Stimulated activated CD4-positive, alpha-beta T cell treated with anti-CD3 and anti-CD28 coated beads, Interleukin-4, amount 100 ng/mL, for 48 hours (primary cell): ENCODE data around the gene ABCF1.

ENCODE experiments used
- DNase-seq, 2 donors: peaks; one replicate each; pipeline ENCODE4 v3.0.0-alpha.2; 2020; ENCODE audit warnings: low read depth in 2 of 2

ABCF1 gene

DNA sequence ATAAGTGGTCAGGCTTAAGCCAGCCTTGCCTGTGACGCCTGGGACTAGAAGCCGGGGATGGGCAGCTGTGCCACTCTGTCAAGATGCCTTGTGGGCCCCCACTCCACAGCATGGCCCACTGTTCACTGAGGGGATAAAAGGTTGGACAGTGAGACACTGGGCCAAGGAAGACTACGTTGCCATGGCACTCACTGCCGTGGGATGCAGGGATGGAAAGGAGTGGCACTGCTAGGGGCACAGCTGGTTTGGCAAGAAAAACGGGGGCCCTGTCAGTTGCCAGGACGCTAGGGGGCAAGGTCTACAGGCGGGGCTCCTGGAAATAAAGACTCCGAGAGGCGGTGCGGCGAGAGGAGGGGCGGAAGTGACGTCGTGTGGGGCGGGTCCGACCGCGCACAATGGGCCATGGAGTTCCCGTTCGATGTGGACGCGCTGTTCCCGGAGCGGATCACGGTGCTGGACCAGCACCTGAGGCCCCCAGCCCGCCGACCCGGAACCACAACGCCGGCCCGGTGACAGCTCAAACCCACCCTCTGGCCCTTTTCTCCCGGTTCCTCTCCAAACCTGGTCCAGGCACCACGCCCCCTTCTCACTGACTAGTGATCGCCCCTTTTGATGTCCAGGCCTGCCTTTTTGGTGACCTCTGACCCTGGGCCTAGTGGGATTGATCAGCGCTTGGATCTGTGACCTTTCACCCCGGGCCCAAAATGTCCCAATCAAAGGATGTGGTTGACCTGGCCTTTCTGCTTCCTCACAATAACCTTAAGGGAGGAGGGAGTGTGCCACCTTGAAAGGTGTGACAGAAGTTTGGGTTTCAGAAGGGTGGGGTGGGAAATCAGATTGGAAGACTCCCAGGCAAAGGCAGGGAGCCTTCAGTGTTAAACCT lies 55.5 kb downstream of the ABCF1 start, which contains the start of gene ATAT1:
TSS of gene ATAT1 (plus strand) at position 391 of the 883 bp plus-strand sequence.
- peak; percentile 75 to 81 for DNase-seq

DNA sequence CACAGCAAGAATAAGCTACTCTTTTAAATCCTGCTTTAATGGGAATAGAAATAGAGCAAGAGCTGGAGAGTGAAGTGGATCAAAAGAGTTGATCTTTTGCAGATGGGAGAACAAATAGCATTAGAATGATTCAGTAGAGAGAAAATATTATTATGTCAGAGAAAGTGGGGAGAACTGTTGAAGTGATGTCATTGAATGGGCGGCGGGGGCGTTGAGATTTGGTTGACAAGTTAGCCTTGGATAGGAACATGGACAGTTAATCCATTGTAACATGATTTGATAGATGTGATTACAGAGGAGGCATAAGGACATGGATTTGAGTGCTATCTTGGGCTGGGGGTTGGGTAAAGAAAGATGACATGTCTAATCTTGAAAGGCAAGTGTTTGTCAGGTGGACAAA lies 64.6 kb downstream of the ABCF1 start:
- DNase-seq = no peak

DNA sequence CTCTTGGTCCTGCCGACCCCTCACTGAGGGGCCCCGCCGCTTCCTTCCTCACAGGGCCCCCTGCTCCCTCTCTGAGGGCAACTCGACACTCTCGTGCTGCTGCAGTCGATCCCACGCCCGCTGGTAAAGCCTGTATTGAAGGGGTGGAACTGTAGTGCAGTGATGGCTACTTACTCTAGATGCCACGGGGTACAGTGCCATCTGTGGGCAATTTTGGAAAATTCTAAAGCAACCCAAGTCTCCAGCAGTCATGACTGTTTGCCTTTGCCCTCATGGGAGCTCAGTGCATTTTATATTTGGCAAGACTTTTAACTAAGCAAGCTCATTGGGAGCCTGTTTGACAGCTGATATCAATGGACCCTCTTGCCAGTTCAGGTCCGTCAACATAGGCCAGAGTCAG lies 69.2 kb downstream of the ABCF1 start:
- no peak for DNase-seq

DNA sequence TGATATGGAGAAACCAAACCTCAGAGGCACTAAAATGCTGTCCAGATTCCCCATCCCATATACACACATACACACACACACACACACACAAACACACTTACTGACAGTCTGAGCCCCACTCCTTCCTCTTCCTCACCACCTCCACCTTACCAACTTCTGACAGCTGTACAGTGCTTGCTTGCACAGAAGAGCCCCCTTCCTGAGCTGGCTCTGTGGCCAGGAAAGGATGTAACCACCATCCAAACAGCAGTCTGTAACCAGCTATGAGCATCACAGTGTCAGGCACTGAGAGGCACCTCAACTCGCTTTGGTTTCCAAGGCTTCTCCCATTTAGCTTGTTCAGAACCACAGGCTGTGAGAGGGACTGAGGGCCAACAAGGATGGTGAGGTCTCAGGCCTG lies 69.8 kb downstream of the ABCF1 start:
- no peak for DNase-seq
